ENCODE data around the gene LETM1.

The LETM1 gene

DNA sequence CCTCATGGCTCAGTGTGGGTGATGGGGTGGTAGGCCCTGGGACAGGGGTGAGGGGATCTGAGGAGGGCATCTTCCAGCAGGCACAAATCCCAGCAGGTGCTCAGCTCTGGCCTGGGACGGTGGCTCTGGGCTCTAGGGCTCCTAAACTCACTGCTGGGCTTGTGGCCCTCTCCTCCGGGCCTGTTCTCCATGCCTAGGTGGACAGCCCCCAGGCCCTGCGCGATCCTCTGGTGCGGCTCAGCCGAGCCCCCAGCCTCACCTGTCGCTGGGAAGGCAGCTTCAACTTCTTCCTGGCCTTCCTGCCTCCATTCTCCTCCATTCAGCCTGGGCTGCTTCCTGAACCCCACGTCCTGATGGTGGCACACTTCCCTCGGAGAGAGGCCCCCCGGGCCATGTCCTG is 82.2 kb downstream of the LETM1 start:
- DNase-seq = no peak

DNA sequence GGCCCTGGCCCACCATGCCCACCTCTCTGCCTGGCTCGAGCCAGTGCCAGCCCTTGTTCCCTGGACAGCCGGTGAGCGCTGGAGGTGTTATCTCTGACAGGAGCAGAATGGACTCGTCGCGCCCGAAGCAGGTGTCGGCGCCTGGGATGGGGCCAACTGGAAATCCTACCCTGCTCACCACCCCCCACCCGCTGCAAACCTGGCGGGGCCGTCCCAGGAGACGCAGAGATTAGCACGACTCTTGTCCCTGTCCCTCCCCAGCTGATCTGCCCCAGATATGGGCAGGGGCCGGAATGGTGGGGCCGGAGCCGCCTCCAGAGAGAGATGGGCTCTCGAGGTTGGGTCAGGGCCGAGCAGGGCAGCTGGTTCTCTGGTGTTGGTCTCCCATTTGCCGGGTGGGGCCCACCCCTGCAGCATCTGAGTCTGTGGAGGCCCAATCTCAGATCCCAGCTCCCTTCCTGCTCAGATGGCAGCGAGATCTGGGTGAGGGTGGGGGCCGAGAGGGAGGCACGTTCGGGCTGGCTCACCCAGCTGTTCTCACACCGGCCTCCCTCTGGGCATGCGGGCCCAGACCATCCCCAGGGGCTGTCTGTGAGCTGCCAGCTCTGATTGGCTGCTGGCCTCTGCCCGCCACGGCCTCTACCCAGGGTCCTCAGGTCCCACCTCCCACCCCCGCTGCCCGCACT is 83.0 kb downstream of the LETM1 start:
- no peak for DNase-seq

DNA sequence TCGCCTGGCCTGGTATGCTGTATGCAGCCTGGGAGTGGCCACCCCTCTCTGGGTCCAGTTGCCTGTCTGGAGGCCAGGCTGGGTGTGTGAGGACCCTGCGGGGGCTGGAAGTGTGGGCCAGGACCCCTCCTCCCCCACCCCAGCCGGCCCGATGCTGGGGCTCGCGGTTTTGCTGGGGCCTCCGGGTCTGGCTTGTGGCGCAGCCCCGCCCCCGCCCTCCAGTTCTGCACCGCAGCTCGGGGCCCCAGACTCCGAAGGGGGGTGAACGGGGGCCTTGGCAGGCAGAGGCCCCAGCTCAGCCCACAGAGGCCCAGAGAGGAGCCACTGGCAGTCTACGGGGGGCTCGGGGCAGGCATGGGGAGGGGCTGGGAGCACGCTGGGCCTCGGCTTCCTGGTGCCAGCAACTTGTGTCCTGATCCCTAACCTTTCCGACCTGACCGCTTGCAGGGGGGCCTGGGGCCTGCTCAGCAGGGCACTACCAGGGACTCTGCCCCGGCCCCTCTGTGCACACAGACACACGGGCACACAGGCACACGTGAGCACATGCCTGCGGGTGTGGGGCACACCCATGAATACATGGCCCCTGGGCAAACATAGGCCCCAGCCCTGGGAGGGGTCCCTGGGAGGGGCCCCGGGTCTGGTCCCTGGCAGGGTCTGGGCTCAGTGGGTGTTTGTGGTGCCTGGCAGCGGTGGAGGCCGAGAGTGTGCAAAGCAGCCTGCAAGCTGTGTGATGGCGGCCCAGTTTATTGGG is 84.2 kb downstream of the LETM1 start:
- no peak for DNase-seq

DNA sequence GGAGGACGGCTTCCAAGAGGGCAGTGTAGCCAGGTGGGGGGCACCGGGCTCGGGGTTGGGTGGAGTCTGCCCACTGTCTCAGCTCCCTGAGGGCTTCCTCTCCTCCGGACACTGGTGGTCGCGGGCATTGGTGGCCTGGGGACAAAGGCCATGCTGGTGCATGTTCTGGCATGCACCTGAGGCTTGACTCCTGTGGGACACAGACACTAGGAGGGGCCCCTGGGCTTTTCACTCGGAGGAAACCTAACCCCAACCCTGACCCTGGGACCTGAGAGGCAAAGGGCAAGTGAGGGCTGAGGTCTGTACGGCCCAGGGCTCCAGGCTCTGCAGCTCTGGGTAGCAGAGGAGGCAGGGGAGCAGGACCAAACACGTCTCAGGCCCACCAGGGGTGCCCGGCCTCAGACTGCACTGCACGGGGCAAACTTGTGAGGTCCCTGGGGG is 85.1 kb downstream of the LETM1 start:
- no peak for DNase-seq

DNA sequence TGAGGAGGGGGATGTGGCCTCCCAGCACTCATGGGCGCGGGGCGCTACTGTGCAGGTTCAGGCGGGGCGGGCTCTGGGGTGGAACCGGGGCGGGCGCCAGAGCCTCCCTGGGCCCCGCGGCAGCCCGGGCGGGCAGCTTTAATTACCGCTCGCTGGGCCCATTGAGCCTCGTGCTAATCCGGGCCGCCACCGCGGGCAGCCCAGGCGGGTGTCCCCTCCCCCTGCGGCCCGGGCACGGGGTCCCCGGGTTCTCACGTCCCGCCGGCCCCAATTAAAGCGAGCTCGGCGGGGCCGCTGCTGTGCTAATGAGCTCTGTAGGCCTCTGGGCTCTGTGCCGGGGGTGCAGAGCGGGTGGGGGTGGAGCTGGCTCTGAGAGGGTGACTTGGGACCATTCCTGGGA is 85.7 kb downstream of the LETM1 start:
- no peak for DNase-seq

DNA sequence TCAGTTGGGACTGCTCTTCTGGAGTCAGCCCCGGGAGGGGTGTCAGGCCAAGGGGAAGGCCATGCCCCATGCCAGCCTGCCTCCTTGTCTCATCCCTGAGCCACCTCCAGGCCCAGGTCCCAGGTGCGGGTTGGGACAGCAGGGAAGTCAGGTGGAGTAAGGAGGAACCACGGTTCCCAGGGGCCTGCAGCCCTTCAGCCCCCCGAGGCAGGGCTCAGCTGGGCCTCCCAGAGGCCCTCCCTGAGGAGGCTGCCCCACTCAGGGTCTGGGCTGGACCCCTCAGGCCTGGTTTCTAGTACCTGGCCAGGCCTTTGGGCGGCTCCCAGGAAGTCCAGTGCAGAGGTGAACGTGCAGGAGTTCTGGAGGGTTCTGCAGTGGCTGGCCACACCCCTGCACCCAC is 86.3 kb downstream of the LETM1 start:
- DNase-seq = no peak

DNA sequence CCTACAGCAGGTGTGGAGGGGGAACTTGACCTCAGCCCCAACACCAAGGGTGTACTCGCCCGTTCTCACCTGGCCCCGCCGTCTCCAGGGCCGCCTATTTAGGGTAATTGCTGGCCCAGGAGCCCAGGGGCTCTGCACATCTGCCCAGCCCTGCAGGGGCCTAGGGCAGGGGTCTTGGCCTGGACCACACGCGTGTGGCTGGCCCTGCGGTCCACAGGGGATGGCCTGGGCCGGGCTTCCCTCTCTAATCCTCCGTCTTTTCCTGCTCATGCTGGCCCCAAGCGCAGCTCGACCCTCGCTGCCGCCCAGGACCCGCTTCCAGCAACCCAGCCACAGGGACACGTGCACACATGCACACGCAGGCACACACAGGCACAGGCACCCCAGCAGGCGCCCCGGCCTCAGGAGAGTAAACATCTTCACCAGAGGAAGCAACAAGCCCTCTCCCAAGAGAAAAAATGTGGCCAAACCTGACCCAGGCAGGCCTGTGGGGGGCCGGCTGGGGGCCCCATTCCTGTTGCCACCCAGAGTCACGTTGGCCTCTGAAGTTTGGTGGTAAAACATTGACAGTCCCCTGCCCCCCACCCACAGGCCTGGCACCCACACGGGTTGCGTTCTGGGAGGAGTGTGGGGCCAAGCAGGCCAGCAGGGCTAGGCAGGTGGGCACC is 87.5 kb downstream of the LETM1 start:
- no peak for DNase-seq

DNA sequence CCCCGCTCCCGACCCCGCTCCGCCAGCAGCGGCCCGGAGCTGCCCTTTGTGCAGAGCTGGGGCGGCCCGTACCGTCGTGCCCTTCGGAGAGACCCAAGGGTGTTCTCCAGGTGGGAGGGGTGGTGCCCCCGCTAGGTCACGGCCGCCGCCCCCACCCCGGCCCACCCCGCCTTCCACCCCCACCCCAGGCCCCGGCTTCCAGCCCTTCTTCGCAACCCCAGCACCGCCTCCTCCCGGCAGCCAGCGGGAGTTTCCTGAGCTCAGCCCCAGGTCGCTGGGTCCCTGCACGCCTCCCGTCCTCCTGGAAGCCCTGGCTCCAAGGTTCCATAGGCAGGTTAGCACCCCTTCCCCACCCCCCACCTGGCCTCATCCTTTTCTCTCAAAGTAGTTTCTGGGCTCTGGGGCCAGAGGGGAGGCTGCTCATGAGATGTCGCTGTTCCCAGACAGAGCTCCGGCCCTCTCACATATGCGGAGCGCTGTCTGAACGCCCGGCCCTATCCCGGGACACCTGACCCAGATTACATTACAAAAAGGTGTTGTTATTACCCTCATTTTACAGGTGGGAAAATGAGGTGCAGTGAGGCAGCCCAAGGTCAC is 88.1 kb downstream of the LETM1 start:
- no peak for DNase-seq

DNA sequence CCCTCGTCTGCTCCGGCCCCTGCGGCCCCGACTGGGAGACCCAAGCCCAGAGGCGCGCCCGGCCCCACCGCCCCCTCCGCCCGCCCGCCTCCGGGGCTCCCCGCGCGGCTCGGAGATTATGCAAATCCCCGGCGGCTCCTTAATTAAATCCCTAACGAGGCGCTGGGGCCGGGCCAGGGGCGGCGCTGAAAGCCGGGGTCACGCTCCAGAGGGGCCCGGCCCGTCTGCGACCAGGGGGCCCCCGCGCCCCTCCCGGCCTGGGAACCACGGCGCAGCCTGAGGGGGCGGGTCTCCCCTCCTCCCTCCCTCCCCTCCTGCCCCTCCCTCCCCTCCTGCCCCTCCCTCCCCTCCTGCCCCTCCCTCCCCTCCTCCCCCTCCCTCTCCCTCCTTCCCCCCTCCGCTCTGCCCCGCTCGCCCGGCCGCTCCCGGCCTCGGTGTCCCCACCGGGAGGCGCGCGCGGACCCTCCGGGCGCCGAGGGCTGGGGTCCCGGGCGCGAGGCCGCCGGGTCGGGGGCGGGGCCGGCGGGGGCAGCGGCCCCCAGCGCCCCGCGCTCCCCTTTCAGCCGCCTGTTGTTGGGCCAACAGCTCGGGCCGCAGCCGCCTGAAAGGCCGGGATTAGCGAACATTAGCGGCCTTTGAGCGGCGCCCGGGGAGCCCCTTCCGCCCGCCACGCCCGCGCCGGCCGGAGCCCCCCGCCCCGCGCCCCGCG is 88.7 kb downstream of the LETM1 start:
- no peak for DNase-seq

DNA sequence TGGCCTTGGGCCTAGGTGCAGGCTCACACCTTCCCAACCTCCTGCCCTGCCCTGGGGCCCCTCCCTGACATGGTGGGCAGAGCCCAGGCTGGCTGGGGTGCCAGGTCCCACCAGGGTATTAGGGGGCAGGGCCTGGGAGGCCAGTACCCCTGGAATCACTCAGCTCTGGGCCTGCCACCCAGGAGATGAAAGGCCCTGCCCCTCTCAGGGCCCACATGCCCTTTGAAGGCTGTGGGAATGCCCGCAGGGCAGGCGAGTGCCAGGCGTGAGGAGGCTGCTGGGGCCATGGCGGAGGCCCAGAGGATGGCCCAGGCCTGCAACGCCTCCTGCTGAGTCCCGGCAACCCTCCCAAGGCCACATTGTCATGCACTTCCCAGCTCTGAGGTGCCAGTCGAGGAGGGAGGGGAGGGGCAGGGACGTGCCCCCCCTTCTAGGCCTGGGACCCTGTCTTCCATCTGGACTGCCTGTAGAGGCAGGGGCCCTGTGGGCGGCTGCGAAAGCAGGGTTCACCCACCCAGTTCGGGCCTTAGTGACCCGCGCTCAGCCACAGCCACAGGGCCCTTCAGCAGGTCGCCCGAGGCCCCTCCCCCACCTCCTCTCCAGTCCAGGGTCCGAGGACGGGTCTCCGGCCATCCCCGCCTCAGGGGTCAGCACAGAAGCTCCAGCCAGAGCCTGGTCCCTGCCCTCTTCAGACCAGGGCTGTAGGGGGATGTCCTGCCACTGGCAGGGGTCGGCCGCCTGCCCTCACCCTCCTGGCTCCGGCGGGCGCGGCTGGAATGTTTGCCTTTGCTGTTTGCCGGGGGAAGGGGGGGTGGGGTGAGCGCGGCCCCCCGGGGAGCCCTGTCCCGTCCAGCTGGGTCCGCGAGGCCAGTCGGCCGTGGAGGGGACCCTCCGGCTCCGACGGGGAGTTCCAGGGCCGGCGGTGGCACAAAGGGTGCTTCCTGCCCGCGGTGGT is 89.6 kb downstream of the LETM1 start:
- no peak for DNase-seq

DNA sequence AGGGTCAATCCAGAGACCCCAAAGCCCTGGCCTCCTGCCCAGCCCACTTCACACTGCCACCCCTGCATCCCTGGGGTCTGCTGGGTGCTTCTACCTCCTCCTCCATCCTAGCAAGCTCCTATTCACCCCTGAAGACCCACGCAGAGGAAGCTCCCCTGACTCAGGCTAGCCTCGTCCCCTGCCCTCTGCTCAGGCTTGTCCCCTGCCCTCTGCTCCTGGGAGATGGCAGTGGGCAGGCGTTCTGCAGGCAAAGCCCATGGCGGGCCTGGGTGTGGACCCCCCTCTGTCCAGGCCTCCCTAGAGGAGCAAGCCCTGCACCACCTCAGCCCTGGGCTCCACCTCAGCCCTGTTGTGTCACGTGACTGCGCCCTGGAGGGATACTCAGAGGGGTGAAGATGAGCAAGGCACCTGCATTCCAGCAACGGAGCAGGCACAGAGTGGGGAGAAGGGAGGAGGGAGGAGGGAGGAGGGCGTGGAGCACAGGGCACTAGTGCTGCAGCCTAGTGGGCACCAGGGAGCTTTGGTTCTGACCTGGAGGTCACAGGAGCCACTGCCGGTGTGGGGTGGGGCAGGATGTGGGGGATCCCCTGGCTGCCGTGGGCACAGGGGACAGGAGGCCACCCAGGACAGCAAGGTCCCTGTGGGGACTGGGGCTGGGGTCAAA is 90.4 kb downstream of the LETM1 start:
- no peak for DNase-seq

DNA sequence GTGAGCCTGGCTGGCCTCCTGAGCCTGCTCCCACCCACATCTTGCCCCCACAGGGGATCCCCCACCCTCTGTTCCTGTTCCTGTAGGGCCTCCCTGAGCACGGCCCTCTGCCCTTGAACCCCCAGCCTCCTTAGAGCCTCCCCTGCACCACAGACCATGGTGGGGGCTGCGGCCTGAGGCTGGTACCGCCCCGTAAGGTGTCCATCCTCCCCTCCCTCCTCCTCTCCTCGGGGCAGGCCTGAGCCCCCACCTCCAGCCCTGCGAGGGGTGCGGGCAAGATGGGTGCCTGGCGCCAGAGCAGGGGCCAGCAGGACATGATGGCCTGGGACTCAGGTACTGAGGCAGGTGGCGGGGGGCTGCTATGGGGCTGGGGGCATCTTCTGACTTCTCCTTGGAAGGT is 91.3 kb downstream of the LETM1 start:
- DNase-seq = no peak

DNA sequence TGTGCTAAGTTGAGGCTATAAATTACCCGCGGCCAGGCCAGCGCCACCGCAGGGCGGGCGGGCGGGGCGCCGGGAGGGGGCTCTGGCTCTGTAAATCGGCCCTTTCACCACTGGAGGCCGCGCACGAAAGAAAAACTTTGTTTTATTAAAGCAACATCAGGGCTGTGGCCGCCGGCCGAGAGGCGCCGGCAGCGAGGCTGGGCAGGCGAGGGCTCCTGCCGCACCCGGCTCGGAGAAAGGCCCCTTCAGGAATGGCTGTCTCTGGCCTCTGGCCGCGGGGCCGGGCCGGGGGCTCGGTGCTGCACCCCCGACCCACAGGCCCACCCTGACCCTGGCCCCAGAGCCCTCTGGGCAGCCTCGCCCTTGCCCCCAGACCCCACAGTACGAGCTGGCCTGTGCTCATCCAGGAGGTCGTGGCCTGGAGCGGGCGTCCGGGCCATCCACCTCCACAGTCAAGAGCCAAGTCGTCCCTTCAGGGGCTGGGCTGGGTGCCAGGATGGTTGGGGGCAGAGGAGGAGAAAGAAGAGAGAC is 92.3 kb downstream of the LETM1 start:
- DNase-seq = no peak

DNA sequence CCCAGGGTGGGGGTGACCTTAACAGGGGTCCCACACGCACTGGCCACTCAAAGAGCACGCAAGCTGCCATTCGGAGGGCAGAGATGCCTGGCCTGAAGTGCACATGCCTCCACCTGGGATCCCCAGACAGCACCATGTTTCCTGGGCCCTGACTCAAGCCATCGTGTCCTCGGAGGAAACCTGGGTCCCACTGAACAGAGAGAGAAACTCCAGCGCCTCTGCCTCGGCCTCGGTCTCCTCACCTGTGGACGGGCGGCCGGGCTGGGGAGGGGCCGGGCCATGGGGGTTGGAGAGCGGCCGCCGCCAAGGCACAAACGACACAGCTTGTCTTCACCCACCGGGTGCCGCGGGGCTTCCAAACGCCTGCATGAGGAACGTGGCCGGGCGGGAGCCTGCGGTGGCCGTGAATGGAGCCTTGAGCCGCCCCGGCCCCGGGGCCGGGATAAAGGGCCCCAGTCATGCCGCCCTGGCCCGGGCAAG is 92.8 kb downstream of the LETM1 start:
- DNase-seq = no peak

DNA sequence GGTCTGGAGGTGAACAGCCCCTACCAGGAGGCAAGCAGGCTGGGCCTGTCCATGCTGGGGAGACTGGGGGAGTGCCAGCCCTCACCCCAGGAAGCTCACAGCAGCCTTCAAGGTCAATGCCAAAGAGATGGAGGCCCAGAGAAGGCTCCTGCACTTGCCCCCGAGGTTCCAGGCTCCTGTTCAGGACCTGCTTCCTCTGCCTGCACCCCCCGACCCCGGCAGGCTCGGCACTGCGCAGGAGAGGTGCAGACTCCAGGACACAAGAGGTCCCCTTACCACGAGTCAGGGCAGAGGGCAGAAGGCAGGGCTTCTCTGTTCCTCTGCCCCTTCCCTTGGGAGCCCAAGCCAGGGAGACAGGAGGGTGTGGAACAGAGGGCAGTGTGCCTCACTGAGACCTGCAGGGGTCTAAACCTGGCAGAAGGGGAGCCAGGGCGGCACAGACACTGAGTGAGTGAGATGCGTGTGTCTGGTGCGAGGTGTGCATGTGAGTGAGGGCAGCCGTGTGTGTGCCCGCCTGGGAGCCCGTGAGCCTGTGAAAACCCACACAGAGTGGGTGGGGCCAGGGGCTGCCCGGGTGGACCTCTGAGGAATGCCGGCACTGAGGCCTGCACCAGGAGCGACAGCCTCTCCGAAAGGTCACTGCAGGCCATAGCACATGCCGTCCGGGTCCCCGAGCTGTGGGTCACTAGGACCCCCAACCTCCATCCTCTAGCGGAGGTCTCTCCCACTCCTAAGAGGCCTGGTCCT is 93.5 kb downstream of the LETM1 start:
- DNase-seq = no peak
